B cell (primary cell): ENCODE measurements around the gene NCKAP5L. TPM values are rescaled to one million over a fixed set of nuclear protein-coding genes. Genes with fewer than 3 reads are reported as not detected.

ENCODE experiments used
- ATAC-seq: fragments of 200-7000 bp; cut with Tn5 transposase; one replicate; pipeline ENCODE4 v1.10.0; 2021; ENCODE audit warnings: low read depth, mild to moderate bottlenecking, moderate number of reproducible peaks, moderate library complexity
- CTCF ChIA-PET: fragments of 350-600 bp; sonication (Branson Sonifier 250); formaldehyde crosslinking; loops from one replicate; lab custom pipeline; 2021; ENCODE audit warnings: antibody characterized with exemption, inconsistent platforms; lab: Charles Lee
- POLR2A ChIA-PET: fragments of 350-600 bp; sonication (Branson Sonifier 250); formaldehyde crosslinking; loops from one replicate; lab custom pipeline; 2021; ENCODE audit warnings: antibody characterized with exemption; lab: Charles Lee
- DNase-seq: peaks from one replicate; pipeline ENCODE4 v3.0.0; 2013
- H2AFZ ChIP-seq: 2 replicates; pipeline ENCODE4 v1.6.1; 2012; ENCODE audit warnings: mild to moderate bottlenecking, low read depth, low read length; ENCODE audit not compliant: insufficient read depth, poor library complexity, severe bottlenecking
- H3K27ac ChIP-seq, 2 donors: 1 replicate in 1 of 2; 2 replicates in 1 of 2; pipeline ENCODE4 v1.5.1; 2012 to 2013; ENCODE audit warnings: low read length in 2 of 2, mild to moderate bottlenecking in 2 of 2, moderate library complexity in 1 of 2
- H3K27me3 ChIP-seq, 4 experiments: fragments of 200-600 bp in 1 of 4; sonication (generic) in 1 of 4; replicated peaks in 1 of 4; 1 replicate in 2 of 4; 2 replicates in 2 of 4; pipeline versions ENCODE4 v1.6.1 to v1.7.0; 2013 to 2016; ENCODE audit warnings: low read length in 3 of 4, mild to moderate bottlenecking in 2 of 4, mixed read lengths in 1 of 4, moderate library complexity in 1 of 4; ENCODE audit not compliant: insufficient read depth in 4 of 4, control insufficient read depth in 3 of 4; ENCODE audit errors: control extremely low read depth in 1 of 4
- H3K36me3 ChIP-seq, 2 experiments: replicated peaks in 1 of 2; 1 replicate in 1 of 2; 2 replicates in 1 of 2; pipeline versions ENCODE4 v1.6.1 to v1.7.1; 2013; ENCODE audit warnings: low read length in 1 of 2; ENCODE audit not compliant: insufficient read depth in 2 of 2, control insufficient read depth in 1 of 2; ENCODE audit errors: control extremely low read depth in 1 of 2, extremely low read depth in 1 of 2
- H3K4me1 ChIP-seq, 2 donors: fragments of 200-600 bp in 1 of 2; sonication (generic) in 1 of 2; 1 replicate in 1 of 2; 2 replicates in 1 of 2; pipeline versions ENCODE4 v1.5.1 to v1.6.1; 2013 to 2017; ENCODE audit warnings: low read length in 2 of 2; ENCODE audit not compliant: control insufficient read depth in 2 of 2, insufficient read depth in 2 of 2
- H3K4me2 ChIP-seq: replicated peaks from 2 replicates; pipeline ENCODE3; 2012; ENCODE audit warnings: mild to moderate bottlenecking, low read depth, low read length; ENCODE audit not compliant: poor library complexity, severe bottlenecking
- H3K4me3 ChIP-seq, 5 experiments: fragments of 200-600 bp in 1 of 5; sonication (generic) in 1 of 5; 1 replicate in 3 of 5; 2 replicates in 2 of 5; pipeline versions ENCODE4 v1.5.1 to v1.7.0; 2011 to 2016; ENCODE audit warnings: low read length in 4 of 5, mild to moderate bottlenecking in 4 of 5, low read depth in 2 of 5, control low read depth in 1 of 5, moderate library complexity in 1 of 5; ENCODE audit not compliant: insufficient read depth in 1 of 5; ENCODE audit errors: control extremely low read depth in 1 of 5, extremely low read depth in 1 of 5
- H3K79me2 ChIP-seq: fragments of 200-600 bp; sonication (generic); one replicate; pipeline ENCODE4 v1.6.0; 2016; ENCODE audit warnings: low read length; ENCODE audit not compliant: control insufficient read depth, insufficient read depth
- H3K9ac ChIP-seq: fragments of 200-600 bp; sonication (generic); 2 replicates; pipeline ENCODE4 v1.6.1; 2017; ENCODE audit warnings: mild to moderate bottlenecking, low read length, moderate library complexity
- H3K9me3 ChIP-seq, 3 donors: one replicate each; pipeline versions ENCODE4 v1.6.1 to v1.7.1; 2013; ENCODE audit warnings: low read length in 2 of 3; ENCODE audit not compliant: control insufficient read depth in 2 of 3, insufficient read depth in 1 of 3; ENCODE audit errors: control extremely low read depth in 1 of 3
- H4K20me1 ChIP-seq: 2 replicates; pipeline ENCODE4 v1.6.0; 2012; ENCODE audit warnings: mild to moderate bottlenecking, low read length; ENCODE audit not compliant: insufficient read depth, control insufficient read depth, poor library complexity, severe bottlenecking
- H3K27ac Mint-ChIP-seq: one replicate; pipeline ENCODE4 v1.8.0; 2021; ENCODE audit warnings: mixed read lengths
- H3K27me3 Mint-ChIP-seq: one replicate; pipeline ENCODE4 v1.8.0; 2021; ENCODE audit warnings: mixed read lengths
- H3K4me1 Mint-ChIP-seq: one replicate; pipeline ENCODE4 v1.8.0; 2021; ENCODE audit warnings: mixed read lengths
- H3K4me3 Mint-ChIP-seq: one replicate; pipeline ENCODE4 v1.8.0; 2021; ENCODE audit warnings: mixed read lengths
- H3K9me3 Mint-ChIP-seq: one replicate; pipeline ENCODE4 v1.8.0; 2022; ENCODE audit warnings: mixed read lengths; ENCODE audit not compliant: insufficient read depth
- CTCF ChIP-seq: fragments of 200-600 bp; IDR thresholded peaks from one replicate; pipeline ENCODE4 v1.8.0; 2022; ENCODE audit warnings: antibody characterized with exemption, mild to moderate bottlenecking
- EZH2 ChIP-seq: IDR thresholded peaks from 2 replicates; pipeline ENCODE4 v1.6.1; 2012; ENCODE audit warnings: borderline replicate concordance, low read depth, mild to moderate bottlenecking, moderate library complexity, low read length; ENCODE audit not compliant: insufficient read depth, poor library complexity, severe bottlenecking
- WGBS: methylation state at CpG from one replicate; pipeline ENCODE4 v1.1.5; 2013; ENCODE audit warnings: missing lambda C conversion rate; ENCODE audit not compliant: insufficient coverage; 5-methylcytosine and 5-hydroxymethylcytosine counted together
- intact Hi-C: fragments of 100-400 bp; cut with micrococcal nuclease; formaldehyde crosslinking; loops from one replicate; pipeline ENCODE4 v1.10.0; 2022
- polyA plus RNA-seq: library from polyadenylated mRNA; depleted of rRNA; stranded (reverse); fragments of >200 nt; gene quantifications from 2 replicates; pipeline ENCODE4 v1.2.3, GENCODE V29; 2012
- total RNA-seq, 2 donors: library from RNA; stranded (reverse); fragments of 120-200 nt in 1 of 2; gene quantifications; 1 replicate in 1 of 2; 2 replicates in 1 of 2; pipeline versions ENCODE4 v1.2.3 to v1.2.4, GENCODE V29; 2013 to 2022

The NCKAP5L gene
- total and polyA plus RNA-seq, 2 donors (not counting 1 experiment from before 2014, with no cell fraction given), result 3.2 to 13.2 TPM

DNA sequence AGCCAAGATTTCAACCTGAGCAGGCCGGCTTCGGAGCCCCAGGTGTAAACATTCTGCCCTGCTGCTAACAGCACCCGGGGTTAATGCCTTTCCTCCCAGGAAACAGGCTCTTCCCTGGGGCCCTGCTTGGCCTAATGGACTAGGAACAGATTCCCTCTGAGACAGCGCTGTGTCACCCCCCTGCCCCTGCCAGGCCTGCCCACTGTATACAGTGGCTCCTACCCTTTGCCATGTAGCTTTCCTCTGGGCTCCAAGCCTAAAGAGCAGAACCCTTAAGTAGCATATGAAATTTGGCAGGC lies 43.0 kb upstream of the NCKAP5L start:
- Histone ChIP-seq H3K36me3 (no peaks in the 10 kb centered on the region), H2AFZ (no peak overlapping the region), H3K4me1 (no peaks in the 10 kb centered on the region), H3K27ac (no peak overlapping the region), H3K79me2 (no peaks in the 10 kb centered on the region), H4K20me1 (no peaks in the 10 kb centered on the region), H3K4me2 (no peak overlapping the region), H3K4me3 (no peak overlapping the region), H3K9me3 (no peaks in the 10 kb centered on the region), H3K27me3 (no peaks in the 10 kb centered on the region), H3K9ac (no peak overlapping the region)
- ChIA-PET POLR2A (no interaction called here), CTCF (no interaction called here)
- DNase-seq, result no peak
- H3K27ac Mint-ChIP-seq, result no peak overlapping the region
- peaks cover 3% of the 10 kb centered on the region for H3K27me3 Mint-ChIP-seq
- WGBS, result 92% methylated on average over 4 of the region's 4 CpGs
- no peak for ATAC-seq
- TF ChIP-seq EZH2 (no peak), CTCF (no peak)
- no peak overlapping the region for H3K4me3 Mint-ChIP-seq
- no peaks in the 10 kb centered on the region for H3K9me3 Mint-ChIP-seq
- intact Hi-C loops, result no loop called here
- H3K4me1 Mint-ChIP-seq, result no peaks in the 10 kb centered on the region

DNA sequence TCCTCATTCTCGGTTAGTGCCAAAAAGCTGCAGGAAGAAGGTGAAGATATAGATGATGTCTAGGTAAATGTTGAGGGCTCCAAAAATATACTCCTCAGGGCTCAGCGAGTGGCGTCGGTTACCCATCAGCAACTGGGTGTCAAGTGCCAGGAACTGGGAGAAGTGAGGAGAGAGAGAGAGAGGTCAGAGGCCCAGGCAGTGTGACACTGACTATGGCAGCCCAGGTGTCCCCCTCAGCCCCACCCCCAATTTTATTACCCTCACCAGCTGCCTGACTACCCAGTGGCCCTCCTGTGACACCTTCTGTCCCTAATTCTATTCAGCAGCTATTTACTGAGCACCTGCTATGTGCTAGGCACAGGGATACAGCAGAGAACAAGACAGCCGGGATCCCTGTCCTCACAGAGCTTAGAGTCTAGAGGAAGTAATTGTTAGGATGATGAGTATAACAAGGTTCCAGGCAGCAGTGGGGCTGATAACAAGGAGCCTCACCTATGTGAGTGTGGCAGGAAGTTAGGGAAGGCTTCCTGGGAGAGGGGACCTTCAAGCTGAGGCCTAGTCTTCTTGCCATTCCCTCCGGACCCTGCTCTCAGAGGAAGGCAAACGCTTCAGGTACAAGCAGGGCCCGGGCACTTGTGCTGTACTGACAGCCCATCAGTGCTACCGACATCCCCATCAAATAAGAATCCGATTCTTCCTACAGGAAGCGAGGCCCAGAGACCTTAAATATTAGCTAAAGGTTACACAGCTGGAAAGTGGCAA lies 42.5 kb upstream of the NCKAP5L start:
- H4K20me1 ChIP-seq, result no peaks in the 10 kb centered on the region
- no peak overlapping the region for H3K4me3 Mint-ChIP-seq
- TF ChIP-seq EZH2 (no peak), CTCF (no peak)
- no peaks in the 10 kb centered on the region for H3K79me2 ChIP-seq
- WGBS, result 92% methylated on average over 11 of the region's 11 CpGs
- no peak overlapping the region for H3K27ac ChIP-seq
- no peaks in the 10 kb centered on the region for H3K9me3 Mint-ChIP-seq
- H3K27me3 Mint-ChIP-seq, result peaks cover 4% of the 10 kb centered on the region
- no peak overlapping the region for H3K9ac ChIP-seq
- H3K4me1 Mint-ChIP-seq, result no peaks in the 10 kb centered on the region
- no peak overlapping the region for H2AFZ ChIP-seq
- H3K27ac Mint-ChIP-seq, result no peak overlapping the region
- H3K27me3 ChIP-seq, result no peaks in the 10 kb centered on the region
- intact Hi-C loops, result no loop called here
- DNase-seq, result no peak
- no peaks in the 10 kb centered on the region for H3K9me3 ChIP-seq
- POLR2A ChIA-PET, result no interaction called here
- no peak overlapping the region for H3K4me3 ChIP-seq
- CTCF ChIA-PET, result no interaction called here
- no peaks in the 10 kb centered on the region for H3K4me1 ChIP-seq
- no peak overlapping the region for H3K4me2 ChIP-seq
- no peaks in the 10 kb centered on the region for H3K36me3 ChIP-seq
- no peak for ATAC-seq
